ENCODE measurements around the gene HDGF. TPM values are rescaled to one million over a fixed set of nuclear protein-coding genes. Genes with fewer than 3 reads are reported as not detected.
A peak's percentile ranks its signal among the peaks of the same experiment; 100 is the strongest.

The HDGF gene
- total RNA-seq, 1 donor = 177 TPM

- Histone ChIP-seq H3K4me3 (ENCODE audit: insufficient read depth, low read length) (no peak overlapping the region), H3K4me2 (ENCODE audit: insufficient read depth, low read length) (no peak overlapping the region), H3K27ac (ENCODE audit: low read depth, low read length) (no peak overlapping the region), H4K20me1 (ENCODE audit: insufficient read depth, low read length) (no peaks in the 10 kb centered on the region), H2AFZ (ENCODE audit: low read length) (no peak overlapping the region), H3K36me3 (ENCODE audit: insufficient read depth, low read length) (no peaks in the 10 kb centered on the region), H3K9me3 (ENCODE audit: low read depth, low read length) (no peaks in the 10 kb centered on the region), H3K79me2 (ENCODE audit: insufficient read depth, low read length) (no peaks in the 10 kb centered on the region), H3K27me3 (ENCODE audit: insufficient read depth, low read length) (peaks cover 5% of the 10 kb centered on the region), H3K4me1 (ENCODE audit: insufficient read depth, low read length) (peaks cover 6% of the 10 kb centered on the region)
- TF ChIP-seq CTCF (IDR thresholded peaks at IDR 0.05; ENCODE audit: extremely low read depth, low read depth, low read length) = no peak
- DNase-seq (ENCODE audit: insufficient read length, low spot score, missing footprints) = peak; percentile 49
Measured at GRCh38 chr1:156696755-156697154, 54.7 kb downstream of the HDGF start.

DNA sequence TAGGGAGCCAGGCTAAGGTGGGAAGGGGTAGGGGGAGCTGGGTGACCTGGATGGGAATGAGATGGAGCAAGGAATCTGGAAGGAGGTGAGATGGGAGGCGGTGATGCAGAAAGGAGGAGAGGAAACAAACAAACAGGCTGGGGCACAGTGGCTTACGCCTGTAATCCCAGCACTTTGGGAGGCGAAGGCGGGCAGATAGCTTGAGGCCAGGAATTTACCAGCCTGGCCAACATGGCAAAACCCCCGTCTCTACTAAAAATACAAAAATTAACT is 56.8 kb downstream of the HDGF start:
- Histone ChIP-seq H3K4me1 (ENCODE audit: insufficient read depth, low read length) (peaks cover 17% of the 10 kb centered on the region), H3K9me3 (ENCODE audit: low read depth, low read length) (no peaks in the 10 kb centered on the region), H3K4me2 (ENCODE audit: insufficient read depth, low read length) (no peak overlapping the region), H3K27me3 (ENCODE audit: insufficient read depth, low read length) (peaks cover 11% of the 10 kb centered on the region), H4K20me1 (ENCODE audit: insufficient read depth, low read length) (no peaks in the 10 kb centered on the region), H3K27ac (ENCODE audit: low read depth, low read length) (no peak overlapping the region), H3K4me3 (ENCODE audit: insufficient read depth, low read length) (no peak overlapping the region), H3K36me3 (ENCODE audit: insufficient read depth, low read length) (no peaks in the 10 kb centered on the region), H2AFZ (ENCODE audit: low read length) (no peak overlapping the region), H3K79me2 (ENCODE audit: insufficient read depth, low read length) (no peaks in the 10 kb centered on the region)
- DNase-seq (ENCODE audit: insufficient read length, low spot score, missing footprints) = peak; percentile 64
- TF ChIP-seq CTCF (IDR thresholded peaks at IDR 0.05; ENCODE audit: extremely low read depth, low read depth, low read length) = no peak

DNA sequence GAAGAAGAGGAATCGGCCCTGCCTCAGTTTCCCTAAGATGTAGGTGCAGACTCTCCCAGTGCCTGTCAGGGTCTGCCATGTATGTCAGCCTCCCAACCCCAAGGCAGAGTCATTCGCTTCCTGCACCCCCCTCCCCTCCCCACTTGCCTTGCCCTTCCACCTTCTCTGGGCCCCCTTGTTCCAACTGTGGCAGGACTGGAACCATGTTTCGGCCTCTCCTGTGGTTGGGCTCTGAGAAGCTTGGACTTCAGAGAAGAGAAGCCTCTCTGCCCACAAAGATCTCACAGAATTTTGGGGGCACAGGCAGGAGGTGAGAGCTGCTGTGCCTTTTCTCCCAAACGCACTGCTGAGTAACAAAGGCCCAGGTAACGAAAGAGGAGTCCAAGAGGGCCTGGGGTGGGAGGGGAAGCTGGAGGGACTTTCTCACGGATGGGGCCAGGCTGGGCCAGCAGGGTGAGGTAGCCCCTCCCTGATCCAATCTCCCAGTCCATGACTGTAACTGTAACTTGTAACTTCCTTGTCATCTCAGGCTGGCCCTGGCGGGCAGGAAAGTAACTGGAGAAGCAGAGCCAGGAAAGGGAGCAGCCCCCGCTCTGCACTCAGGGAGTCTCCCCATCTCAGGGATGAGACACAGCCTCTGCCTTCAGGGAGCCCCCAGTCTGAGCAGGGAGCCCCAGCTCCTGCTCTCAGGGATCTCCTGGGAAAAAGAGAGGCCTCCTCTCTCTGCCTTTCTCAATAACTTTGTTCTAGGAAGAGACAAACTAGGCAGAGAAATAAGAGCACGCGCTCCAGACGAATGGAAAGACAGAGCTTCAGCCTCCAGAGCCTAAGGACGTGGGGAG is 57.4 kb downstream of the HDGF start:
- no peak overlapping the region for H3K4me2 ChIP-seq (ENCODE audit: insufficient read depth, low read length)
- TF ChIP-seq CTCF (IDR thresholded peaks at IDR 0.05; ENCODE audit: extremely low read depth, low read depth, low read length) = no peak
- DNase-seq (ENCODE audit: insufficient read length, low spot score, missing footprints) = peak; percentile 86
- H2AFZ ChIP-seq (ENCODE audit: low read length) = no peak overlapping the region
- H3K79me2 ChIP-seq (ENCODE audit: insufficient read depth, low read length) = no peaks in the 10 kb centered on the region
- no peak overlapping the region for H3K27ac ChIP-seq (ENCODE audit: low read depth, low read length)
- H3K27me3 ChIP-seq (ENCODE audit: insufficient read depth, low read length) = peaks cover 11% of the 10 kb centered on the region
- no peaks in the 10 kb centered on the region for H4K20me1 ChIP-seq (ENCODE audit: insufficient read depth, low read length)
- peaks cover 21% of the 10 kb centered on the region for H3K4me1 ChIP-seq (ENCODE audit: insufficient read depth, low read length)
- H3K4me3 ChIP-seq (ENCODE audit: insufficient read depth, low read length) = no peak overlapping the region
- H3K36me3 ChIP-seq (ENCODE audit: insufficient read depth, low read length) = no peaks in the 10 kb centered on the region
- no peaks in the 10 kb centered on the region for H3K9me3 ChIP-seq (ENCODE audit: low read depth, low read length)

DNA sequence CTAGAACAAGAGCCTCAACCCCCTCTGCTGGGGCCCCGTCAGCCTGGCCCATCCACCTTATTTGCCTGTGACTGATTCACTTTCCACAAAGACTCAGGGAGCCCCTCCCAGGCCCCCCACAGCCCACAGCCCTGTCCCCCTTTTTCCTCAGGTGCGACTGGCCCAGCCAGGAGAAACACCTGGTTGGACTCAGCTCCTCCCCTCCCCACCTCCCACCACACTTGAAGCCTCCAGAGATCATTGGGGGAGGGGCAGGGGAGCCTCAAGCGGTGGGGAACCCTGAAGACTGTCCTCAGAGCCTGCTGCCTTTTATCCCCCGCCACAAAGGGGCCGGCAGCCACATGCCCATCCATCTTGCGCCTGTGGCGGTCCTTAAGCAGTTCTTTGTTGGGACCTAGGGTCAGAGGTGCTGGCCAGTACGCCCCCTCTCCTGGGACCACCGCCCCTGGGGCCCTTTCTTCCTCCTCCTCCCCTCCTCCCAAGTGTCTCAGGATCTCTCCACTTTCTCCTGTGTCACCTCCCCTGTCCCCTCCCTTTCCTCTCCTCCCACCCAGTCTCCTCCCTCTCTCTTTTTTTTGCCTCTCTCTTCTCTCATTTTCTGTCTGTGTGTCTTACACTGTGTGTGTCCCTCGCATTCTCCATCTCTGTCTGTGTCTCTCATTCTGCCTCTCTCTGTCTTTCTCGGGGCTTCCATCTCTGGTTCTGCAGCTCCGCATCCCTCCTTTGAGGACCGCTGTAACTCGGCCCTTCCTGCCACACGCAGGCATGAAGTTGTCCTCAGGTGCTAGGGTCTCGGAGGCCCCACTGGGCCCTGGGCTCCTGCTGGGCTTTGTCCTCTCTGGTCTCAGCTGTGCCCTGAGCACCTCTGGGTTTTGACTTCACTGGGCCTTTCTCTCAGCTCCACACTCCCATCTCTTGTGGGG is 58.3 kb downstream of the HDGF start:
- Histone ChIP-seq H2AFZ (ENCODE audit: low read length) (no peak overlapping the region), H3K4me1 (ENCODE audit: insufficient read depth, low read length) (peaks cover 22% of the 10 kb centered on the region), H3K27me3 (ENCODE audit: insufficient read depth, low read length) (peaks cover 11% of the 10 kb centered on the region), H3K27ac (ENCODE audit: low read depth, low read length) (no peak overlapping the region), H3K4me2 (ENCODE audit: insufficient read depth, low read length) (no peak overlapping the region), H3K79me2 (ENCODE audit: insufficient read depth, low read length) (no peaks in the 10 kb centered on the region), H3K4me3 (ENCODE audit: insufficient read depth, low read length) (no peak overlapping the region), H3K36me3 (ENCODE audit: insufficient read depth, low read length) (no peaks in the 10 kb centered on the region), H4K20me1 (ENCODE audit: insufficient read depth, low read length) (no peaks in the 10 kb centered on the region), H3K9me3 (ENCODE audit: low read depth, low read length) (no peaks in the 10 kb centered on the region)
- no peak for TF ChIP-seq CTCF (IDR thresholded peaks at IDR 0.05; ENCODE audit: extremely low read depth, low read depth, low read length)
- peak; percentile 46 for DNase-seq (ENCODE audit: insufficient read length, low spot score, missing footprints)

Measured in osteoblast (primary cell).